GM23338 (cell line): ENCODE data around the gene ARHGEF37. TPM values are rescaled to one million over a fixed set of nuclear protein-coding genes. Genes with fewer than 3 reads are reported as not detected.

Source experiments
- ATAC-seq: fragments of 200-7000 bp; cut with Tn5 transposase; 3 replicates; pipeline ENCODE4 v1.9.1; 2020
- DNase-seq: peaks from one replicate; pipeline ENCODE4 v3.0.0-alpha.2; 2015; ENCODE audit warnings: low spot score
- H2AFZ ChIP-seq: fragments of 200-600 bp; sonication (generic); 2 replicates; pipeline ENCODE4 v1.8.0; 2016; ENCODE audit warnings: antibody characterized with exemption, mild to moderate bottlenecking, moderate library complexity
- H3F3A ChIP-seq: fragments of 200-600 bp; sonication (generic); replicated peaks from 2 replicates; pipeline ENCODE4 v1.8.0; 2017; ENCODE audit warnings: antibody characterized with exemption, mixed run types, low read depth
- H3K27ac ChIP-seq: fragments of 200-600 bp; sonication (generic); 2 replicates; pipeline ENCODE4 v1.6.1; 2016; ENCODE audit warnings: low read depth
- H3K27me3 ChIP-seq: fragments of 200-600 bp; sonication (generic); 2 replicates; pipeline ENCODE4 v1.8.0; 2016; ENCODE audit warnings: mild to moderate bottlenecking, mixed run types, moderate library complexity; ENCODE audit not compliant: insufficient read depth
- H3K36me3 ChIP-seq: fragments of 200-600 bp; sonication (generic); 2 replicates; pipeline ENCODE4 v1.8.0; 2016; ENCODE audit warnings: mild to moderate bottlenecking; ENCODE audit not compliant: insufficient read depth
- H3K4me1 ChIP-seq: fragments of 200-600 bp; sonication (generic); 2 replicates; pipeline ENCODE4 v1.8.0; 2016; ENCODE audit warnings: mild to moderate bottlenecking, moderate library complexity; ENCODE audit not compliant: insufficient read depth
- H3K4me2 ChIP-seq: fragments of 200-600 bp; sonication (generic); 2 replicates; pipeline ENCODE4 v1.7.1; 2017; ENCODE audit warnings: mixed run types
- H3K4me3 ChIP-seq: fragments of 200-600 bp; sonication (generic); 2 replicates; pipeline ENCODE4 v1.6.1; 2016; ENCODE audit warnings: mixed run types
- H3K79me2 ChIP-seq: fragments of 200-600 bp; sonication (generic); replicated peaks from 2 replicates; pipeline ENCODE4 v1.8.0; 2017; ENCODE audit warnings: mild to moderate bottlenecking; ENCODE audit not compliant: insufficient read depth
- H3K9me2 ChIP-seq: fragments of 200-600 bp; sonication (generic); 2 replicates; pipeline ENCODE4 v1.8.0; 2017; ENCODE audit not compliant: insufficient read depth
- H4K20me1 ChIP-seq: fragments of 200-600 bp; sonication (generic); replicated peaks from 2 replicates; pipeline ENCODE4 v1.8.0; 2017; ENCODE audit warnings: mild to moderate bottlenecking; ENCODE audit not compliant: insufficient read depth
- H3K27ac Mint-ChIP-seq: 2 replicates; pipeline ENCODE4 v1.8.0; 2020; ENCODE audit warnings: inconsistent platforms, mild to moderate bottlenecking, moderate library complexity, mixed read lengths
- H3K27me3 Mint-ChIP-seq: 3 replicates; pipeline ENCODE4 v1.8.0; 2022; ENCODE audit warnings: low read depth, mild to moderate bottlenecking, moderate library complexity, mixed read lengths, inconsistent platforms; ENCODE audit not compliant: insufficient read depth, poor library complexity
- H3K36me3 Mint-ChIP-seq: 3 replicates; pipeline ENCODE4 v1.8.0; 2021; ENCODE audit warnings: low read depth, mild to moderate bottlenecking, inconsistent platforms, moderate library complexity, mixed read lengths
- H3K4me1 Mint-ChIP-seq: 3 replicates; pipeline ENCODE4 v1.8.0; 2020; ENCODE audit warnings: mild to moderate bottlenecking, inconsistent platforms, mixed read lengths
- H3K4me3 Mint-ChIP-seq: 3 replicates; pipeline ENCODE4 v1.8.0; 2021; ENCODE audit warnings: moderate library complexity, mild to moderate bottlenecking, inconsistent platforms, mixed read lengths
- H3K9me3 Mint-ChIP-seq: 3 replicates; pipeline ENCODE4 v1.8.0; 2020; ENCODE audit warnings: moderate library complexity, mild to moderate bottlenecking, inconsistent platforms, mixed read lengths
- CREB1 ChIP-seq: fragments of 250-450 bp; sonication (Bioruptor Pico); IDR thresholded peaks from 2 replicates; pipeline ENCODE4 v1.5.0; 2020; ENCODE audit warnings: low read depth, mild to moderate bottlenecking, moderate library complexity
- CTCF ChIP-seq, 2 experiments: fragments of 200-600 bp in 1 of 2; sonication (generic) in 1 of 2; conservative IDR thresholded peaks; 2 replicates each; pipeline versions ENCODE4 v1.5.1 to v1.6.1; 2016 to 2017; ENCODE audit warnings: antibody characterized with exemption in 2 of 2, low read depth in 2 of 2, mild to moderate bottlenecking in 2 of 2, moderate library complexity in 1 of 2
- ETS1 ChIP-seq: IDR thresholded peaks from 2 replicates; pipeline ENCODE4 v1.6.1; 2016; ENCODE audit warnings: antibody characterized with exemption
- EZH2phosphoT487 ChIP-seq: fragments of 200-600 bp; sonication (generic); IDR thresholded peaks from one replicate; pipeline ENCODE4 v1.8.1; 2018; ENCODE audit warnings: antibody characterized with exemption; ENCODE audit not compliant: unreplicated experiment
- JUNB ChIP-seq: IDR thresholded peaks from one replicate; pipeline ENCODE4 v1.6.1; 2016; ENCODE audit warnings: antibody characterized with exemption; ENCODE audit not compliant: unreplicated experiment
- NANOG ChIP-seq: IDR thresholded peaks from 2 replicates; pipeline ENCODE4 v1.6.1; 2016; ENCODE audit warnings: antibody characterized with exemption, borderline replicate concordance
- POLR2AphosphoS5 ChIP-seq: IDR thresholded peaks from 2 replicates; pipeline ENCODE4 v1.6.1; 2016; ENCODE audit warnings: antibody characterized with exemption, low read depth
- REST ChIP-seq: IDR thresholded peaks from one replicate; pipeline ENCODE4 v1.6.1; 2018; ENCODE audit warnings: antibody characterized with exemption; ENCODE audit not compliant: unreplicated experiment
- STAT1 ChIP-seq: IDR thresholded peaks from one replicate; pipeline ENCODE4 v1.6.1; 2016; ENCODE audit warnings: antibody characterized with exemption; ENCODE audit not compliant: unreplicated experiment
- ZNF114 ChIP-seq: fragments of 250-450 bp; sonication (Bioruptor Pico); IDR thresholded peaks from 2 replicates; pipeline ENCODE4 v1.5.0; 2020; ENCODE audit warnings: mild to moderate bottlenecking, moderate library complexity
- ZNF331 ChIP-seq: fragments of 250-450 bp; sonication (Bioruptor Pico); IDR thresholded peaks from 2 replicates; pipeline ENCODE4 v1.5.0; 2020; ENCODE audit warnings: low read depth, mild to moderate bottlenecking, moderate library complexity
- ZNF462 ChIP-seq: fragments of 250-450 bp; sonication (Bioruptor Pico); IDR thresholded peaks from 2 replicates; pipeline ENCODE4 v1.5.0; 2020; ENCODE audit warnings: mild to moderate bottlenecking, moderate library complexity
- polyA plus RNA-seq: library from polyadenylated mRNA; unstranded; fragments of >200 nt; fragmentation: Nextera tagmentation; extraction: Ambion mirVana; gene quantifications from 2 replicates; pipeline ENCODE4 v1.2.1, GENCODE V29; 2016
- total RNA-seq: library from RNA; depleted of rRNA; stranded (reverse); fragments of >200 nt; shearing (Covaris generic); gene quantifications from 2 replicates; pipeline ENCODE4 v1.2.3, GENCODE V29; 2014

Gene ARHGEF37
- total and polyA plus RNA-seq, 2 experiments from 2014 or later = 0.14 to 0.79 TPM

GRCh38 chr5:149684371-149684770 lies 103.1 kb downstream of the ARHGEF37 start:
- no peaks in the 10 kb centered on the region for H3K36me3 ChIP-seq
- Mint-ChIP-seq H3K4me1 (no peaks in the 10 kb centered on the region), H3K27ac (no peak overlapping the region), H3K27me3 (no peaks in the 10 kb centered on the region), H3K36me3 (no peaks in the 10 kb centered on the region), H3K4me3 (no peak overlapping the region), H3K9me3 (no peaks in the 10 kb centered on the region; the same call in 1 of the 3 replicates)
- H3K79me2 ChIP-seq = no peaks in the 10 kb centered on the region
- H3K4me1 ChIP-seq = no peaks in the 10 kb centered on the region
- H3K4me2 ChIP-seq = no peak overlapping the region
- no peak overlapping the region for H3K27ac ChIP-seq
- no peak for DNase-seq
- H3K27me3 ChIP-seq = no peaks in the 10 kb centered on the region
- TF ChIP-seq NANOG (no peak), ZNF331 (CRISPR knock-in tag) (no peak), ZNF462 (no peak), POLR2AphosphoS5 (no peak), ZNF114 (CRISPR knock-in tag) (no peak), STAT1 (no peak), JUNB (no peak), CTCF (conservative IDR thresholded peaks at IDR 0.05; ENCODE audit: low read depth in 2 of 2) (no peak), REST (no peak), EZH2phosphoT487 (no peak), CREB1 (CRISPR knock-in tag) (no peak), ETS1 (no peak)
- no peaks in the 10 kb centered on the region for H3K9me2 ChIP-seq
- H3K4me3 ChIP-seq = no peak overlapping the region
- no peaks in the 10 kb centered on the region for H3F3A ChIP-seq
- H2AFZ ChIP-seq = no peak overlapping the region
- no peaks in the 10 kb centered on the region for H4K20me1 ChIP-seq
- no peak for ATAC-seq
